GM10847 (cell line): ENCODE data around the gene XYLT1.

ENCODE experiments used
- POLR2A ChIP-seq: IDR thresholded peaks from 2 replicates; pipeline ENCODE4 v1.6.1; 2011; ENCODE audit not compliant: insufficient read length; ENCODE audit errors: extremely low read depth

The XYLT1 gene

DNA sequence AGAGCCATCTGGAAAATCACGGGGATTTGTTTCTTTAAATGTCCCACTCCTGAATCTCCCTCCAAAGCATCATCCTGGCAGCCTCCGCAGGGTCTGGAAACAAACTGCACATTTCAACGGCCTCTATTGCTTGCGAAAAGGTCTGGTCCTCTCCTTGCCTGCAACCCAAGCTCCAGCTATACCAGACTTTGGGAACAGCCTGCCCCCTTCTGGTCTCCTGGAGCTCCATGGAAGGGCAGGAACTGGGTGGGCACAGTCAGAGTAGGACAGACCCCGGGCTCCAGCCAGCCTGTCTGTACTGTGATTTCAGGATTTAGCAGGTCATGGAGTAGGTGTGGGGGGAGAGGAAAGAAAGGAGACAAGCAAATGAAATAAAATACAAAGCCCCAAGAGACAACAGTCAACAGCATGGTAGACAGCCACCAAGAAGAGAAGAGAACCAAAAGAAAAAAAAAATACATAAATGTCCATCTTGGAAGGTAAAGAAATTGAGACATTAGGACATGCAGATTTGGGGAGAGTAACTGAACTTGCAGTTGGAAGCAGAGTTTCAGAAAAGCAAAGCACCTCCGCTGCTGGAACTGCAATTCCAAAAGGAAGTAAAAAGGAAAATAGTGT, 2.7 kb downstream of the XYLT1 start:
- no peak for TF ChIP-seq POLR2A

DNA sequence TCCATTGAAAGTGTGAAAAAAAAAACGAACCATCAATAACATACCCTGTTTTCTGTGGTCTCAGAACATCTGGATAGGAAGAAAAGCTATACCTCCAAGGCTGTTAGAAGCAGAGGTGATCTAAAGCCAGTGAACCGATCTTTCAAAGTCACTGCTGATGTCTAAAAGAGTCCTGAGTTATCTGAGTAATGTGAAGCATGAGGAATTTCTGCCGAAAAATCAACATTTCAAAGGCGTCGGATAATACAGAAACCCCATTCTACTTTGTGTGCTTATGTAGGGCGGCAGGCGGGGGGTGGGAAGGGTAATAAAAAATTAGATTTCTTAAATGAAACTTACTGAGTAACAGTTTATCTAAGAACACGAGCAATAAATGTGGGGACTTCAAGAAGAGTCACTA, 3.9 kb downstream of the XYLT1 start:
- TF ChIP-seq POLR2A: no peak

DNA sequence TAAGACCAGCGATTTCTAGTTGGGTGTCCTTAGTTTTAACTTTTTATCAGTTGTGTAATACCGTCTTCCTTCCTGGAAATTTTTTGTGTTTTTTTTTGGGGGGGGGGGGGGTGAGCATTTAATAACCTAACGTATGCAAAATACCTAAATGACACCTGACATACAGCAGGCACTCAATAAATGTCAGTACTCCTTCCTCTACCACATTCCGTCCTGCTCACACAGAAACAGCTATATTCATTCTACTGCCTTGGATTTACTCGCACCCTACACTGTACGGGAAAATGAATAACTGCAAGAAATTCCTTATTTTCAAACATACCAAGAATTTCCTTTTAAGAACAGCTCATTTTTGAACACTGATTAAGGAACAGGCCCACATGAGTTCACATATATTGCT, 5.3 kb downstream of the XYLT1 start:
- no peak for TF ChIP-seq POLR2A

DNA sequence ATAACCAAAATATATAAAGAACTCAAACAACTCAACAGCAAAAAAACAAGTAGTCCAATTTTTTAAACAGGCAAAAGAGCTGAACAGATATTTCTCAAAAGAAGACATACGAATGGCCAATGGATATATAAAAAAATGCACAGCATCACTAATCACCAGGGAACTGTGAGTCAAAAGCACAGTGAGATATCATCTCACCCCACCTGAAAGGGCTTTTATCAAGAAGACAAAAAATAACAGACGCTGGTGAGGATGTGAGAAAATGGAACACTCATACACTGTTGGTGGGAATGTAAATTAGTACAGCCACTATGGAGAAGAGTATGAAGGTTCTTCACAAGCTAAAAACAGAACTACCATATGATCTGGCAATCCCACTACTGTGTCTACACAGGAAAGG, 7.4 kb downstream of the XYLT1 start:
- no peak for TF ChIP-seq POLR2A

DNA sequence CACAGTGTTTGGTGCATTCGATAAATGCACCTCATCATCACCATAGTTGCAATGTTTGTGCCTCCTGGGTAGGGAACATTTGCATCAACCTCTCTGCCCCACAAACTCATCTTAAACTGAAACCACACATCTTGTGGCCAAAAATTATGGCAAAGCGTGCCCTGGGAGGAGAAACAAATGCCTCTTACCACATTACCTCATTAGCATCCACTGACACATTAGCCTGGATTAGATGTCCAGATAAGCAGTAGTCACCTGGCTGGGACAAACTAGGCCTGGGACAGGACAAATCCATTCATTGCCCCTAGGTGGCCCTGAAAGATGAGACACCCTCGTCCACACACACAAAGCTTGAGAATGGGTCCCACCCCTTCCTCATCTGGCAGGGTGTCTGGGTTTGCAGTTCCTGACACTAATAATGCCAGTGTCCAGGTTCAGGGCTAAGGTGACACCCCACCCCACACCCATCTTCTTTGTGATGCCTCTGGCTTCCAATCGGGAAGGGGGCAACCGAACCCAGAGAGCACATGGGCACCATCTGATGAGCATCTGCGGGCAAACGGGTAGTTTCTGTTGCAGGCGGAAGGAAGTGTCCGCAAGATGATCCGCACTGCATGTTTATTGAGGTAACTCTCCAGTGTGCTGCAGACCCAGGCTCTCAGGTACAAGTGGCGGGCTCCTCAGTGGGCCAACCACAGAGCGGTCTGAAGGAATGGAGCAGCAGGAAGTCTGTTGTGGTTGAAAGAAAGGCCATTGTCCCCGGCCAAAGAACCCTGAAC, 8.6 kb downstream of the XYLT1 start:
- no peak for TF ChIP-seq POLR2A

DNA sequence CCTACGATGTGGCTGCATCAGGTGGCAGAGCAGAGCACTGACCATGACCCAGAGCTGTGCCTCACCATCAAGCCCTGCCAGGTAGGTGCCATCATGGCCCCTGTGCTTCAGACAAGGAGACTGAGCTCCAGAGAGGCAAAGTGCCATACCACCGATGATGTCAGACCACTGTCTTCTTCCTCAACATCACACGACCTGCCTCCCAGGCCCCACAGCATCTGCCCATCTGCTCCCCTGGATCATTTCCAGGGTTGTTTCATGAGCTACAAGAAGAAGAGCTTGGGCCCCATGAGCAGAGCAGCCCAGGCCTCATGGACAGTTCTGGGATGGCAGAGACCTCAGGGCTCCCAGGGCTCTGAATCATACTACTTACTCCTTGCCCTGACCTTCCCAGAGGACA, 9.9 kb downstream of the XYLT1 start:
- no peak for TF ChIP-seq POLR2A

GRCh38 chr16:17459903-17460521, 10.7 kb downstream of the XYLT1 start:
- no peak for TF ChIP-seq POLR2A

GRCh38 chr16:17457997-17458396, 12.8 kb downstream of the XYLT1 start:
- TF ChIP-seq POLR2A: no peak

- TF ChIP-seq POLR2A: no peak
These were observed 13.2 kb downstream of the XYLT1 start for GRCh38 chr16:17457513-17457912.

DNA sequence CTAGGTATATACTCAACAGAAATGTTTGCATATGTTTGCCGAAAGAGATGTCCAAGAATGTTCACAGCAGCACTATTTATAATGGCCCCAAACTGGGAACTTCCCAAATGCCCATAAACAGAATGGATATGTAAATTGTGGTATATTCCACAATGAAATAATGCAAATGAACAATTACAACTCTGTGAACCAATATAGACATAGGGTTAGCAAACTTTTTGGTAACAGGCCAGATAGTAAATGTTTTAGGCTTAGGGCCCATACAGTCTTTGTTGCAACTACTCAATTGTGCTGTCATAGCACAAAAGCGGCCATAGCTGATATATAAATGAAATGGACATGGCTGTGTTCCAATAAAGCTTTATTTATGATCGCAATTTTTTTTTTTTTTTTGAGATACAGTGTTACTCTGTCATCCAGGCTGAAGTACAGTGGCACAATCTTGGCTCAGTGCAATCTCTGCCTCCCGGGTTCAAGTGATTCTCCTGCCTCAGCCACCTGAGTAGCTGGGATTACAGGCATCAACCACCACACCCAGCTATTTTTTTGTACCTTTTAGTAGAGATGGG, 16.5 kb downstream of the XYLT1 start:
- no peak for TF ChIP-seq POLR2A

- no peak for TF ChIP-seq POLR2A
These were observed 17.3 kb downstream of the XYLT1 start for GRCh38 chr16:17453364-17454038.

DNA sequence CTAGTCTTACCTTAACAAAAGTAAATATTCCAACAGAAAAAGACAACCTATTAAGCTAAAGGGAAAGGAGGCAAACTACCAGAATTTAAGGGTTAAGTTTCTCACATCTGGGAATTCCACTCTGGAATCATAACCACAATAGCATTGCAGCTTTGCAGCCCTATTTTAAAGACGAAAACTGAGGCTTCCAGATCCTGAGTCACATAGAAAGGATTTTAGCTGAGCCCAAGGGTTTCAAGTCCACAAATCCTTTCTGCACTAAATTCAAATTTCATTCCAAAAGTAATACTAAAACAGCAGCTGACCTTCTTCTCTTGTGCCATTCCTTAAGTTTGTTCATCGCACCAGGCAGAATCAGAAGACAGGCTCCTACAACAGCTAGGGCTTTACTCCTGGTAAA, 17.8 kb downstream of the XYLT1 start:
- TF ChIP-seq POLR2A: no peak

DNA sequence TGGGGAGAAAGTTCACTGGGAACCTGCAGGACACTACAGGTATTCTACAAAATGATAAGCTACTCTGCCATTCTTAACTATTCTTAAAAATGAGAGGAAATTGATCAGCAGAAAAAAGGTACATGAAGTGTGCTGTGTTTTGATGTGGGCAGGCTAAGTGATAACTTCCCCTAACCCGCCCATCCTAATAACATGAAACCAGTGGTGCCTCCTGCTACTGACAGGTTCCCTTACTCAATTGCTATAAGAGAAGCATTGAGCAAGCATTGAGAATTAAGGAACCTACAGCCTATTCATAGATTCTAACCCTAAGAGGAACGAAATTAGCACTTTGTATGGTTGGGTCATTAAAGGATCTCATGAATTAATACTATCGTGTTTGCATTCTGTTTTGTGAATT, 18.9 kb downstream of the XYLT1 start:
- TF ChIP-seq POLR2A: no peak

DNA sequence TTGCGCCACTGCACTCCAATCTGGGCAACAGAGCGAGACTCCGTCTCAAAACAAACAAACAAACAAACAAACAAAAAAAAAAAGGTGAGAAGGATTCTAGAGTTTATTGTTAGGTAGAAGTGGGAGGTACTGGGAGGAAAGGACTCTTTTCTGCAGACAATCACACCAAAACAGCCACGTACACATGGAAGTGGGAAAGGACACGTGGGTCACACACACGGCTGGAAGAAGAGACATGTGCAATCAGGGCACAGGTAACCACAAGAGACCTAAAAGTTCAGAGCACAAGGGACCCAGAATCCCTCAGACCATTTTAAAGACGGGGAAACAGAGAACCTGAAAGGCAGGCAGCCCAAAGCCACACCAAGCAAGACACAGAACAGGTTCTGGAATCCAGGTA, 20.5 kb downstream of the XYLT1 start:
- TF ChIP-seq POLR2A: no peak
